ENCODE data around the gene CENPVL1. TPM values are rescaled to one million over a fixed set of nuclear protein-coding genes. Genes with fewer than 3 reads are reported as not detected.
"Not testable (repeated sequence)": the region's sequence is repeated elsewhere in the genome, so short reads cannot be mapped to it uniquely, and the experiment has no call there.

The CENPVL1 gene
- total and polyA plus RNA-seq, 2 donors (not counting 3 experiments of a cell fraction or from before 2014, with no cell fraction given): not detected

DNA sequence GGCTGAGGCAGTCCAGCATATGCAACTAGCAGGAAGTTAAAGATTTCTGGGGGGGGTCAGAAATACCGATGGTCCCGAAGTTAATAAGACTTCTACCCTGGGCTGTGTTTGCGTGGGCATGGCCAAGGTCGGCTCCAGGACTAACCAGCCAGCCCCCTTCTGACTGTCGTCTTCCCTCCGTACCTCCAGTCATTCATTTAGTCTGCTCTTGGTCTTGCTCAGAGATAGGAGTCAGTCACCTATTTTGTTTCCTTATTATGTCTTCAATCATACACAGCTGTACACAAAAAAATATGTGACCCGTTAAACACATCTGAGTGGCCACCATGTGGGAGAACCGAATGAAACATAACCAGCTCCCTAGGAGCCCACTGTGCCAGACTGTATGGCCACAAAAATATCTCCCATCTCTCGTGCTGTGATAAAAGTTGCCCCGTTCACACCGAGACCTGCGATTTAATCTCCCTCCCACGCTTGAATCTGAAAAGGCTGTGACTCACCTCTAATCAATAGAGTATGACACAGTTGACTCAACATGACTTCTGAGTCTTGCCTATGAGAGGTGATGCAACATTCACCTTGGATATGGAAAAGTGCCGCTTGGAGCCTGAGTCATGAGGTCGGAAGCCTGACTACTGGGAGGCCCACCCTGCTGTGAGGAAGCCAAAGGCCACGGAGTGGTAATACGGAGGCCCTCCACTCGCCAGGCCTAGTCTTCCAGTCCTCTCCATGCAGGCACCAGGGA is 30.5 kb upstream of the CENPVL1 start:
- H3K4me1 ChIP-seq (ENCODE audit: control insufficient read depth, extremely low read depth, insufficient read depth, low read length); H3K9me1 ChIP-seq (replicated peaks; ENCODE audit: control insufficient read depth, extremely low read depth, insufficient read depth, low read length); DNase-seq (ENCODE audit: low read depth, low spot score); H3K27me3 ChIP-seq (ENCODE audit: control insufficient read depth in 2 of 2, insufficient read depth in 2 of 2, low read length in 2 of 2); H3K36me3 ChIP-seq (ENCODE audit: control insufficient read depth in 2 of 2, extremely low read depth in 1 of 2, insufficient read depth in 2 of 2, low read length in 2 of 2); H3K9me3 ChIP-seq (replicated peaks; ENCODE audit: control insufficient read depth, insufficient read depth, low read length); H4K20me1 ChIP-seq (replicated peaks; ENCODE audit: control insufficient read depth, extremely low read depth, insufficient read depth, low read length); FAIRE-seq; H2AFZ ChIP-seq (ENCODE audit: low read depth, low read length); CTCF ChIA-PET; BruUV-seq (replicated peaks); H3K4me3 ChIP-seq (replicated peaks in 1 of 3; ENCODE audit: insufficient read depth in 1 of 3, low read depth in 1 of 3, low read length in 3 of 3); dilution Hi-C loops (cut with MboI; ENCODE audit: extremely low pct_ligation_motif_present, low sequenced_read_pairs); H3K4me2 ChIP-seq (ENCODE audit: insufficient read depth, low read length); H3K9ac ChIP-seq (replicated peaks; ENCODE audit: extremely low read depth, insufficient read depth, low read length); POLR2A ChIA-PET; H3K27ac ChIP-seq (ENCODE audit: insufficient read depth, low read depth, low read length); intact Hi-C loops (cut with micrococcal nuclease); H3K79me2 ChIP-seq (ENCODE audit: control insufficient read depth, insufficient read depth, low read length): not testable (repeated sequence)

DNA sequence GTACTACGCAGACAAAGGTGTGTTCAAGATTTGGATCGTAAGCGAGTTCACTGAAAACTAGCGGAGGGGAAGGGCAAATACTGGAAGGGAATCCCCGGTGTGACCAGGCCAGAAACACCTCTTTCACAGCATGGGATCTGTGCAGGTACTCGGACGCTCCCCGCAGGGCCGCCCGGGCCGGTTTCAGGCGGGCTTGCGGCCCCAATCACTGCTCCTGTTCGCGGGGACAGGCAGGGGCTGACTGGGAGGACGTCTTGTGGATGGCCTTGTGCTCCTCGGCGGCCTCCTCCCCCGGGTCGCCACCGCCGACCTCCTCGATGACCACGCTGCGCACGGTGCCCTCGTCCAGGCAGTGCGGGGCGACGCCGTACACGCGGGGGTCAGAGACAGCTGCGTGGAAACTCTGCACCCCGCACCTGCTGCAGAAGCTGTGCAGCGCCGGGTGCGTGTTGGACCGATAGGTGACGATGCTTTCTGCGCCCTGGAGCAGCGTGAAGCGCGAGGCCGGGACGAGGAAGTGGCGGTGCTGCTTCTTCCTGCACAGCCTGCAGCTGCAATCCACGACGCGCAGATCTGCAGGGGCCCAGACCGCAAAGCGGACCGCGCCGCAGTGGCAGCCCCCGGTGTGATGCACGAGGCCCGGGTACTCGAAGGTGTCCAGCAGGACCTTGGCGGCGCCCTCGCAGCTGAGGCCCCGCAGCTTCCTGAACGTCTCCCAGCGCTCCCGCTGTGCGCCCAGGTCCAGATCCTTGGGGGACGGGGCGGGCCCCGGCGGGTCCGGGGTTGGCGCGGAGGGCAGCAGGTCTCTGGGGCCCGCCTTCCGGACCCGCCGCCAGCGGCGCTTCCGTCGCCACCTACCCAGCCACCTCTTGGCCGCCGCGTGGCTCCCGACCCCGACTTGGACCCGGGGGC is 28.2 kb upstream of the CENPVL1 start:
- CTCF ChIA-PET; H3K79me2 ChIP-seq (ENCODE audit: control insufficient read depth, insufficient read depth, low read length); H3K36me3 ChIP-seq (ENCODE audit: control insufficient read depth in 2 of 2, extremely low read depth in 1 of 2, insufficient read depth in 2 of 2, low read length in 2 of 2): not testable (repeated sequence)

GRCh38 chrX:51682720-51683062 is 27.6 kb upstream of the CENPVL1 start, which contains the start of gene CENPVL2:
TSS of gene CENPVL2 (minus strand) at chrX:51682831. CDS start at chrX:51682831, 0 bp downstream.
- H2AFZ ChIP-seq (ENCODE audit: low read depth, low read length); H3K36me3 ChIP-seq (ENCODE audit: control insufficient read depth in 2 of 2, extremely low read depth in 1 of 2, insufficient read depth in 2 of 2, low read length in 2 of 2); H3K9me3 ChIP-seq (replicated peaks; ENCODE audit: control insufficient read depth, insufficient read depth, low read length); H3K79me2 ChIP-seq (ENCODE audit: control insufficient read depth, insufficient read depth, low read length); H4K20me1 ChIP-seq (replicated peaks; ENCODE audit: control insufficient read depth, extremely low read depth, insufficient read depth, low read length); dilution Hi-C loops (cut with MboI; ENCODE audit: extremely low pct_ligation_motif_present, low sequenced_read_pairs); intact Hi-C loops (cut with micrococcal nuclease); H3K27me3 ChIP-seq (ENCODE audit: control insufficient read depth in 2 of 2, insufficient read depth in 2 of 2, low read length in 2 of 2); BruUV-seq (replicated peaks); H3K9me1 ChIP-seq (replicated peaks; ENCODE audit: control insufficient read depth, extremely low read depth, insufficient read depth, low read length); H3K4me2 ChIP-seq (ENCODE audit: insufficient read depth, low read length); H3K9ac ChIP-seq (replicated peaks; ENCODE audit: extremely low read depth, insufficient read depth, low read length); FAIRE-seq; H3K27ac ChIP-seq (ENCODE audit: insufficient read depth, low read depth, low read length); H3K4me1 ChIP-seq (ENCODE audit: control insufficient read depth, extremely low read depth, insufficient read depth, low read length); CTCF ChIA-PET; DNase-seq (ENCODE audit: low read depth, low spot score); H3K4me3 ChIP-seq (replicated peaks in 1 of 3; ENCODE audit: insufficient read depth in 1 of 3, low read depth in 1 of 3, low read length in 3 of 3); POLR2A ChIA-PET: not testable (repeated sequence)

More for the DNA sequence above, 28.2 kb upstream of the CENPVL1 start:
- H3K4me2 ChIP-seq (ENCODE audit: insufficient read depth, low read length); H3K4me3 ChIP-seq (replicated peaks in 1 of 3; ENCODE audit: insufficient read depth in 1 of 3, low read depth in 1 of 3, low read length in 3 of 3); H4K20me1 ChIP-seq (replicated peaks; ENCODE audit: control insufficient read depth, extremely low read depth, insufficient read depth, low read length); intact Hi-C loops (cut with micrococcal nuclease); dilution Hi-C loops (cut with MboI; ENCODE audit: extremely low pct_ligation_motif_present, low sequenced_read_pairs); H2AFZ ChIP-seq (ENCODE audit: low read depth, low read length); H3K27me3 ChIP-seq (ENCODE audit: control insufficient read depth in 2 of 2, insufficient read depth in 2 of 2, low read length in 2 of 2); H3K27ac ChIP-seq (ENCODE audit: insufficient read depth, low read depth, low read length); H3K9me3 ChIP-seq (replicated peaks; ENCODE audit: control insufficient read depth, insufficient read depth, low read length); H3K9ac ChIP-seq (replicated peaks; ENCODE audit: extremely low read depth, insufficient read depth, low read length); FAIRE-seq; BruUV-seq (replicated peaks); H3K4me1 ChIP-seq (ENCODE audit: control insufficient read depth, extremely low read depth, insufficient read depth, low read length); H3K9me1 ChIP-seq (replicated peaks; ENCODE audit: control insufficient read depth, extremely low read depth, insufficient read depth, low read length); POLR2A ChIA-PET; DNase-seq (ENCODE audit: low read depth, low spot score): not testable (repeated sequence)

Measured in endothelial cell of umbilical vein (primary cell).